Astrocyte of the cerebellum (primary cell): Measurements from ENCODE around the gene TAL1.

Experiments used
- DNase-seq: peaks from one replicate; pipeline ENCODE4 v3.0.0-alpha.2; 2011; ENCODE audit warnings: low read depth
- H3K4me3 ChIP-seq: 2 replicates; pipeline ENCODE4 v1.5.1; 2011; ENCODE audit warnings: mild to moderate bottlenecking, low read depth, low read length, moderate library complexity
- in situ Hi-C: cut with HindIII; loops from 2 replicates; pipeline ENCODE4 v1.10.0; 2017; ENCODE audit warnings: low sequenced_read_pairs
- TF ChIP-seq, protein P1 (sequence below): IDR thresholded peaks from 2 replicates; pipeline ENCODE4 v1.5.1; 2012; ENCODE audit warnings: low read length, low read depth, moderate library complexity, mild to moderate bottlenecking; ENCODE audit errors: missing control alignments

Gene TAL1

DNA sequence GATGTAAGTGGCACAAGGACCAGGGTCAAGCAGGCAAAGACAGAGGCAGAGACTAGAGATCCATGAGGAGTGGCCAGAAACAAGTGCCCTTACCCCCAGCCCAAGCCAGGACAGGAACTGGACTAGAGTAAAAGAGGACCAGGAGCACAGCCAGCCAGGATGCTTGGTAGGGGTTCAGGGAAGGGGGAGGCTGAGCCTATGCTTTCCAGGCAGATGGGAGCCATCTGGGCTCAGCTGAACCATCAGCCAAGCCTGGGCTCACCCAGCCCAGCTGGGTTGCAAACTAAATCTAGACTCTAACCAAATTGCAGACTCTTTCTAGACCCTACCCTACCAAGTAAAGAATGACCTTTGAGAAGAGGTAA is 57.4 kb downstream of the TAL1 start:
- H3K4me3 ChIP-seq = no peak overlapping the region
- no peak for DNase-seq
- in situ Hi-C loops = no loop called here
- TF ChIP-seq, protein P1, sequence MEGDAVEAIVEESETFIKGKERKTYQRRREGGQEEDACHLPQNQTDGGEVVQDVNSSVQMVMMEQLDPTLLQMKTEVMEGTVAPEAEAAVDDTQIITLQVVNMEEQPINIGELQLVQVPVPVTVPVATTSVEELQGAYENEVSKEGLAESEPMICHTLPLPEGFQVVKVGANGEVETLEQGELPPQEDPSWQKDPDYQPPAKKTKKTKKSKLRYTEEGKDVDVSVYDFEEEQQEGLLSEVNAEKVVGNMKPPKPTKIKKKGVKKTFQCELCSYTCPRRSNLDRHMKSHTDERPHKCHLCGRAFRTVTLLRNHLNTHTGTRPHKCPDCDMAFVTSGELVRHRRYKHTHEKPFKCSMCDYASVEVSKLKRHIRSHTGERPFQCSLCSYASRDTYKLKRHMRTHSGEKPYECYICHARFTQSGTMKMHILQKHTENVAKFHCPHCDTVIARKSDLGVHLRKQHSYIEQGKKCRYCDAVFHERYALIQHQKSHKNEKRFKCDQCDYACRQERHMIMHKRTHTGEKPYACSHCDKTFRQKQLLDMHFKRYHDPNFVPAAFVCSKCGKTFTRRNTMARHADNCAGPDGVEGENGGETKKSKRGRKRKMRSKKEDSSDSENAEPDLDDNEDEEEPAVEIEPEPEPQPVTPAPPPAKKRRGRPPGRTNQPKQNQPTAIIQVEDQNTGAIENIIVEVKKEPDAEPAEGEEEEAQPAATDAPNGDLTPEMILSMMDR = no peak

DNA sequence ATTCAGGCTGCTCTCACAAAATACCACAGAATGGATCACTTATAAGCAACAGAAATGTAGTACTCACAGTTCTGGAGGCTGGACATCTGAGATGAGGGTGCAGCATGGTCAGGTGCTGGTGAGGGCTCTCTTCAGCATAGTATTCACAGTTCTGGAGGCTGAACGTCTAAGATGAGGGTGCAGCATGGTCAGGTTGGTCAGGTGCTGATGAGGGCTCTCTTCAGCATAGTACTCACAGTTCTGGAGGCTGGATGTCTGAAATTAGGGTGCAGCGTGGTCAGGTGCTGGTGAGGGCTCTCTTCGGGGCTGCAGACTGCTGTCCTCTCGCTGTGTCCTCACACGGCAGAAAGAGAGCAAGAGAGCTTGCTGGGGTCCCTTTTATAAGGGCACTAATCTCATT is 59.2 kb downstream of the TAL1 start:
- in situ Hi-C loops = no loop called here
- TF ChIP-seq, protein P1 = no peak
- no peak for DNase-seq
- H3K4me3 ChIP-seq = no peak overlapping the region
